Measurements from ENCODE around the gene GRWD1. TPM values are rescaled to one million over a fixed set of nuclear protein-coding genes. Genes with fewer than 3 reads are reported as not detected.

The GRWD1 gene
- total and polyA plus RNA-seq, 2 of the 13 experiments (the other 11 are each of a cell fraction or from before 2014, with no cell fraction given) = 10.8 to 46.6 TPM

DNA sequence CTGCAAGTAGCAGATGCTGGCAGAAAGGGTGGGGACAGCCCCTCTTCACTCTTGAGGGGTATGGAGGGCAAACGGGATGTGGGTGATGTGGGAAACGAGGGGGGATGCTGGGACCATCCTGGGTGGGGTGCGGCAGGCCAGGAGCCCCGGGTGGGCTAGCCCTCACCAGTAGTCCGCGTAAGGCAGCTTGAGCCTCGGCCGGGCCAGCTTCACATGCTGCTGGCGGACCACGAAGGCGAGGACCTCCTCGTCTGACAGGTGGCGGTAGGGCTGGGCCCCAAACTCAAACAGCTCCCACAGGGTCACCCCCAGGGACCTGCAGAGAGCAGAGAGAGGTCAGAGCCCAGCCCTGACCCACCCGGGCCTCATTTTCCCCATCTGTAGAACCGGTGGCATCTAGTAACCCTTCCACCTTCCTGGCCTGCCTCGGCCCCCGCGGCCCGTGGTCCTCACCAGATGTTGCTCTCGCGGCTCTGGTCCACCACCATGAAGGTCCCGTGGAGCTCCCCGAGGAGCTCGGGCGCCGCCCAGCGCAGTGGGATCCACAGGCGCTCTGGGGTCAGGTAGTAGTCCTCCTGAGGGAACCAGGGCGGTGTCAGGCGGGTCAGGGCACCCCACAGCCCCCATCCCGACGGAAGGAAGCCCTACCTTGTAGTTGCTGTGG lies 55.2 kb downstream of the GRWD1 start:
- Histone ChIP-seq H3K4me2 (ENCODE audit: low read depth, low read length) (peak overlapping the region; percentile 97), H2AFZ (ENCODE audit: low read length) (no peak overlapping the region)
- POLR2A ChIA-PET = interaction anchor here (1.1 kb wide), 1 partner anchor 83 kb away, joined by 3 read pairs; no protein-coding TSS in a partner anchor
- 0 out of 2 replicates have a peak, but pooled peaks have one; percentile 30 for TF ChIP-seq ZNF784 (CRISPR knock-in tag; IDR thresholded peaks at IDR 0.05; ENCODE audit: borderline replicate concordance)
- TF ChIP-seq ZIK1 (CRISPR knock-in tag; IDR thresholded peaks at IDR 0.05; ENCODE audit: borderline replicate concordance, low read depth) = no peak
- no peak for TF ChIP-seq SMC3 (IDR thresholded peaks at IDR 0.05; ENCODE audit: low read length)
- 0 out of 2 replicates have a peak, but pooled peaks have one; percentile 39 for TF ChIP-seq ZNF839 (CRISPR knock-in tag; IDR thresholded peaks at IDR 0.05; ENCODE audit: borderline replicate concordance)
- TF ChIP-seq ZNF274 (CRISPR knock-in tag; IDR thresholded peaks at IDR 0.05) = peak; percentile 55; the same call in 1 of the 2 replicates
- TF ChIP-seq SATB2 (CRISPR knock-in tag; IDR thresholded peaks at IDR 0.05) = no peak
- no peak for TF ChIP-seq ZZZ3 (CRISPR knock-in tag; IDR thresholded peaks at IDR 0.05; ENCODE audit: borderline replicate concordance)
- TF ChIP-seq KIAA2018 (CRISPR knock-in tag; IDR thresholded peaks at IDR 0.05; ENCODE audit: borderline replicate concordance) = no peak
- TF ChIP-seq PLRG1 (conservative IDR thresholded peaks at IDR 0.05) = no peak
- no peak for TF ChIP-seq ZMYM2 (CRISPR knock-in tag; IDR thresholded peaks at IDR 0.05)
- TF ChIP-seq ZNF3 (CRISPR knock-in tag; IDR thresholded peaks at IDR 0.05) = no peak
- no peak for TF ChIP-seq CREB1 (IDR thresholded peaks at IDR 0.05)
- TF ChIP-seq CREB1 (CRISPR knock-in tag; IDR thresholded peaks at IDR 0.05) = no peak
- TF ChIP-seq ZKSCAN8 (CRISPR knock-in tag; IDR thresholded peaks at IDR 0.05; ENCODE audit: borderline replicate concordance) = no peak
- no peak for TF ChIP-seq NCOA1 (CRISPR knock-in tag; IDR thresholded peaks at IDR 0.05)
- TF ChIP-seq MAFK (conservative IDR thresholded peaks at IDR 0.05 in 1 of 2, IDR thresholded peaks at IDR 0.05 in 1 of 2; ENCODE audit: low read length in 2 of 2) = no peak
- TF ChIP-seq KLF12 (CRISPR knock-in tag; IDR thresholded peaks at IDR 0.05; ENCODE audit: borderline replicate concordance) = no peak

More for the DNA sequence above, 55.2 kb downstream of the GRWD1 start:
- CTCF ChIA-PET (ENCODE audit: low intra/inter-chr PET ratio, low total read pairs) = no interaction called here
- intact Hi-C loops (cut with micrococcal nuclease; ENCODE audit: unreplicated experiment) = no loop called here
- peaks cover 52% of the 10 kb centered on the region for H3K4me1 ChIP-seq (ENCODE audit: insufficient read depth, low read length)
- ATAC-seq (no peak), DNase-seq (ENCODE audit: low spot score) (no peak), FAIRE-seq (no peak)
- no peaks in the 10 kb centered on the region for H3K79me2 ChIP-seq (ENCODE audit: insufficient read depth, low read length)
- BruUV-seq (replicated peaks) = no TSS peak
- in situ Hi-C loops (cut with HindIII; ENCODE audit: extremely low pct_ligation_motif_present, low pct_unique_long_range_greater_than_20kb) = loop anchor here (5.0 kb wide), 1 partner anchor 86 kb away; no protein-coding TSS in a partner anchor
- no peak overlapping the region for H3K27ac ChIP-seq (ENCODE audit: extremely low read length, insufficient read depth, low read length)
- H3K4me3 ChIP-seq (replicated peaks in 1 of 3; ENCODE audit: insufficient read depth in 1 of 3, low read depth in 2 of 3, low read length in 3 of 3) = peak overlapping the region; percentile 58 to 85 (median 60)
- no peaks in the 10 kb centered on the region for H3K9me3 ChIP-seq (ENCODE audit: low read length)
- no peaks in the 10 kb centered on the region for H3K36me3 ChIP-seq (replicated peaks in 1 of 2; ENCODE audit: control insufficient read depth in 1 of 2, insufficient read depth in 2 of 2, low read length in 2 of 2)
- H3K9ac ChIP-seq (ENCODE audit: insufficient read depth, low read depth, low read length) = peak overlapping the region; percentile 56
- H4K20me1 ChIP-seq (ENCODE audit: insufficient read depth, low read length) = no peaks in the 10 kb centered on the region
- peaks cover 0 to 9% of the 10 kb centered on the region in 2 experiments; a peak in 1 of 5 replicates for H3K27me3 ChIP-seq (ENCODE audit: control insufficient read depth in 1 of 2, insufficient read depth in 2 of 2, low read length in 2 of 2)
- 6% methylated on average over 6 of the region's 32 CpGs for WGBS (ENCODE audit: low lambda C conversion rate)

All from HepG2 (cell line).